Right cardiac atrium (tissue), 5 donors: Measurements from ENCODE around the gene TFDP2. TPM values are rescaled to one million over a fixed set of nuclear protein-coding genes. Genes with fewer than 3 reads are reported as not detected.
A peak's percentile ranks its signal among the peaks of the same experiment; 100 is the strongest.

Experiments used
- ATAC-seq, 2 donors: fragments of 200-7000 bp; cut with Tn5 transposase; one replicate each; pipeline versions ENCODE4 v1.8.0 to v1.9.1; 2020; ENCODE audit warnings: moderate library complexity in 2 of 2, mild to moderate bottlenecking in 1 of 2
- DNase-seq, 3 donors: peaks; one replicate each; pipeline ENCODE4 v3.0.0-alpha.2; 2020
- H3K27ac ChIP-seq: one replicate; pipeline ENCODE4 v1.5.1; 2013; ENCODE audit warnings: mild to moderate bottlenecking, low read length, control low read depth, moderate library complexity
- H3K27me3 ChIP-seq: one replicate; pipeline ENCODE4 v1.6.1; 2013; ENCODE audit not compliant: control insufficient read depth, insufficient read depth
- H3K4me1 ChIP-seq: one replicate; pipeline ENCODE4 v1.6.1; 2013; ENCODE audit warnings: low read length; ENCODE audit not compliant: control insufficient read depth, insufficient read depth
- H3K4me3 ChIP-seq: one replicate; pipeline ENCODE4 v1.5.1; 2013; ENCODE audit warnings: low read length, control low read depth
- H3K9me3 ChIP-seq: one replicate; pipeline ENCODE4 v1.6.1; 2013; ENCODE audit warnings: low read length; ENCODE audit not compliant: control insufficient read depth
- WGBS: extraction: QIAGEN DNeasy Blood & Tissue Kit; methylation state at CpG from one replicate; pipeline ENCODE4 v1.1.7; 2013; 5-methylcytosine and 5-hydroxymethylcytosine counted together
- intact Hi-C, 4 donors: fragments of 100-400 bp; cut with DNase I; formaldehyde crosslinking; loops; one replicate each; pipeline versions ENCODE4 v1.11.0 to v1.14.0; 2022 to 2023
- polyA plus RNA-seq: library from polyadenylated mRNA; stranded (reverse); fragments of 200-250 nt; gene quantifications from one replicate; pipeline ENCODE4 v1.2.3, GENCODE V29; 2013
- total RNA-seq, 4 donors: library from RNA; stranded (reverse); fragmentation: NEBNext Ultra II Directional; extraction: Animal tissue kit (Norgen Biotek cat#: 25700); gene quantifications; one replicate each; pipeline ENCODE4 v1.2.1, GENCODE V29; 2021
- donor health status: healthy with polysubstance abuse.
- donor health status: DM: no; HTN: yes; CAD: no.
- donor health status: DM: no; HTN: no; CAD: no.
- donor health status: DM: no; HTN: yes; CAD: no; lungs with severe emphysema.
- donor health status: DM: yes; HTN: yes; CAD: no.

TFDP2 gene
- total and polyA plus RNA-seq, 5 donors = 21.5 to 70.8 (median 46.8) TPM

GRCh38 chr3:141894524-141895176, 254.7 kb downstream of the TFDP2 start:
- Histone ChIP-seq H3K27ac (no peak overlapping the region), H3K27me3 (no peaks in the 10 kb centered on the region), H3K9me3 (no peaks in the 10 kb centered on the region), H3K4me3 (no peak overlapping the region), H3K4me1 (no peaks in the 10 kb centered on the region)
- WGBS = 85% methylated on average over 5 of the region's 5 CpGs
- no peak for DNase-seq
- ATAC-seq = peak in 1 of 2 donors; percentile 56
- intact Hi-C loops = no loop called here

Other genes with a start within 250 kb of the TFDP2 start
- gene GK5, start 76.0 kb upstream of the TFDP2 start, total RNA-seq = 10 to 100 TPM; 10.2 to 12.6 (median 10.9) TPM
- 4.8 TPM for gene GK5, start 76.0 kb upstream of the TFDP2 start, polyA plus RNA-seq